ENCODE results near the gene IFI6. TPM values are rescaled to one million over a fixed set of nuclear protein-coding genes. Genes with fewer than 3 reads are reported as not detected.

Gene IFI6
- total RNA-seq, 1 experiment from 2014 or later: 426 TPM

- CTCF ChIA-PET: no interaction called here
- DNase-seq: no peak
- no TSS peak for BruUV-seq (replicated peaks)
- Mint-ChIP-seq H3K4me3 (ENCODE audit: low read depth, unreplicated experiment) (no peak overlapping the region), H3K9me3 (ENCODE audit: low read depth, unreplicated experiment) (peaks cover 2% of the 10 kb centered on the region), H3K36me3 (ENCODE audit: insufficient read depth, unreplicated experiment) (peaks cover 5% of the 10 kb centered on the region), H3K27me3 (ENCODE audit: unreplicated experiment) (no peaks in the 10 kb centered on the region), H3K4me1 (ENCODE audit: low read depth, unreplicated experiment) (peaks cover 16% of the 10 kb centered on the region), H3K27ac (ENCODE audit: unreplicated experiment) (no peak overlapping the region)
- intact Hi-C loops (cut with micrococcal nuclease; ENCODE audit: unreplicated experiment): no loop called here
- TF ChIP-seq CTCF (IDR thresholded peaks at IDR 0.05; ENCODE audit: unreplicated experiment): no peak
Observed at GRCh38 chr1:27678747-27679146, 6.8 kb upstream of the IFI6 start.

- CTCF ChIA-PET: interaction anchor here (1.5 kb wide), 1 partner anchor 10 kb away, joined by 3 read pairs; no protein-coding TSS in a partner anchor
- no TSS peak for BruUV-seq (replicated peaks)
- intact Hi-C loops (cut with micrococcal nuclease; ENCODE audit: unreplicated experiment): no loop called here
- no peak for TF ChIP-seq CTCF (IDR thresholded peaks at IDR 0.05; ENCODE audit: unreplicated experiment)
- Mint-ChIP-seq H3K4me3 (ENCODE audit: low read depth, unreplicated experiment) (no peak overlapping the region), H3K36me3 (ENCODE audit: insufficient read depth, unreplicated experiment) (peaks cover 10% of the 10 kb centered on the region), H3K9me3 (ENCODE audit: low read depth, unreplicated experiment) (no peaks in the 10 kb centered on the region), H3K27me3 (ENCODE audit: unreplicated experiment) (no peaks in the 10 kb centered on the region), H3K4me1 (ENCODE audit: low read depth, unreplicated experiment) (peaks cover 18% of the 10 kb centered on the region), H3K27ac (ENCODE audit: unreplicated experiment) (no peak overlapping the region)
- no peak for DNase-seq
Observed at GRCh38 chr1:27676410-27676809, 4.4 kb upstream of the IFI6 start.

GRCh38 chr1:27672750-27673112 lies 739 bp upstream of the IFI6 start:
- TF ChIP-seq CTCF (IDR thresholded peaks at IDR 0.05; ENCODE audit: unreplicated experiment): no peak
- H3K36me3 Mint-ChIP-seq (ENCODE audit: insufficient read depth, unreplicated experiment): peaks cover 10% of the 10 kb centered on the region
- no peaks in the 10 kb centered on the region for H3K27me3 Mint-ChIP-seq (ENCODE audit: unreplicated experiment)
- H3K4me1 Mint-ChIP-seq (ENCODE audit: low read depth, unreplicated experiment): peaks cover 18% of the 10 kb centered on the region
- no peak for DNase-seq
- no TSS peak for BruUV-seq (replicated peaks)
- peak overlapping the region; percentile 78 for H3K4me3 Mint-ChIP-seq (ENCODE audit: low read depth, unreplicated experiment)
- H3K27ac Mint-ChIP-seq (ENCODE audit: unreplicated experiment): peak overlapping the region; percentile 92
- H3K9me3 Mint-ChIP-seq (ENCODE audit: low read depth, unreplicated experiment): no peaks in the 10 kb centered on the region
- CTCF ChIA-PET: interaction anchor here (0.7 to 2.5 kb wide), 3 partner anchors 47 to 100 kb away, joined by 3 to 15 read pairs (median 3); partner anchors contain the start of genes FAM76A and STX12
- intact Hi-C loops (cut with micrococcal nuclease; ENCODE audit: unreplicated experiment): loop anchor here (5.0 kb wide), 1 partner anchor 55 kb away; the partner anchor contains the start of gene FAM76A

- intact Hi-C loops (cut with micrococcal nuclease; ENCODE audit: unreplicated experiment): loop anchor here (5.0 kb wide), 1 partner anchor 57 kb away; the partner anchor contains the start of gene FAM76A
- Mint-ChIP-seq H3K4me1 (ENCODE audit: low read depth, unreplicated experiment) (peaks cover 18% of the 10 kb centered on the region), H3K36me3 (ENCODE audit: insufficient read depth, unreplicated experiment) (peaks cover 10% of the 10 kb centered on the region), H3K27me3 (ENCODE audit: unreplicated experiment) (no peaks in the 10 kb centered on the region), H3K4me3 (ENCODE audit: low read depth, unreplicated experiment) (peak overlapping the region; percentile 42), H3K9me3 (ENCODE audit: low read depth, unreplicated experiment) (no peaks in the 10 kb centered on the region), H3K27ac (ENCODE audit: unreplicated experiment) (no peak overlapping the region)
- BruUV-seq (replicated peaks): no TSS peak
- no peak for DNase-seq
- CTCF ChIA-PET: interaction anchor here (0.7 to 1.7 kb wide), 5 partner anchors 49 to 113 kb away, joined by 3 to 8 read pairs (median 4); partner anchors contain the start of genes FAM76A and STX12
- no peak for TF ChIP-seq CTCF (IDR thresholded peaks at IDR 0.05; ENCODE audit: unreplicated experiment)
Observed at GRCh38 chr1:27669876-27670275, 2.1 kb downstream of the IFI6 start.
